Tibial nerve (tissue), 4 donors: ENCODE measurements around the gene SLIT3. TPM values are rescaled to one million over a fixed set of nuclear protein-coding genes. Genes with fewer than 3 reads are reported as not detected.

Experiments used
- DNase-seq, 2 donors: peaks; one replicate each; pipeline ENCODE4 v3.0.0-alpha.2; 2019; ENCODE audit warnings: low spot score in 2 of 2
- H3K27ac ChIP-seq, 4 donors: fragments of 200-600 bp; sonication (generic) in 3 of 4; one replicate each; pipeline ENCODE4 v1.5.1; 2017 to 2019; ENCODE audit warnings: mild to moderate bottlenecking in 1 of 4
- H3K27me3 ChIP-seq, 2 donors: fragments of 200-600 bp; sonication (generic) in 1 of 2; one replicate each; pipeline versions ENCODE4 v1.5.1 to v1.6.0; 2017 to 2019
- H3K36me3 ChIP-seq, 3 donors: fragments of 200-600 bp; sonication (generic); one replicate each; pipeline ENCODE4 v1.5.1; 2018 to 2019
- H3K4me1 ChIP-seq, 4 donors: fragments of 200-600 bp; sonication (generic) in 3 of 4; one replicate each; pipeline ENCODE4 v1.5.1; 2017 to 2019
- H3K4me3 ChIP-seq, 4 donors: fragments of 200-600 bp; sonication (generic) in 3 of 4; one replicate each; pipeline ENCODE4 v1.5.1; 2017 to 2019; ENCODE audit warnings: mild to moderate bottlenecking in 1 of 4, moderate library complexity in 1 of 4
- H3K9me3 ChIP-seq, 4 donors: fragments of 200-600 bp; sonication (generic) in 3 of 4; one replicate each; pipeline ENCODE4 v1.5.1; 2017 to 2019
- EP300 ChIP-seq, 2 donors: sonication (generic); formaldehyde crosslinking; IDR thresholded peaks; one replicate each; pipeline ENCODE4 v1.6.1; 2017; ENCODE audit warnings: antibody characterized with exemption in 2 of 2, mild to moderate bottlenecking in 1 of 2
- POLR2A ChIP-seq, 2 donors: fragments of 450-650 bp; IDR thresholded peaks; one replicate each; pipeline ENCODE4 v1.6.1; 2017; ENCODE audit warnings: antibody characterized with exemption in 2 of 2, mild to moderate bottlenecking in 2 of 2, moderate library complexity in 2 of 2
- WGBS, 2 donors: methylation state at CpG; one replicate each; pipeline ENCODE4 v1.1.5; 2018; 5-methylcytosine and 5-hydroxymethylcytosine counted together
- total RNA-seq, 4 donors: library from RNA; depleted of rRNA; stranded (reverse); fragments of >200 nt; gene quantifications; one replicate each; pipeline ENCODE4 v1.1.0, GENCODE V29; 2016
- TF ChIP-seq, protein P1 (sequence below), 5 experiments: fragments of 200-600 bp in 3 of 5; fragments of 450-650 bp in 2 of 5; sonication (generic) in 3 of 5; IDR thresholded peaks; one replicate each; pipeline ENCODE4 v1.5.1; 2016 to 2019; ENCODE audit warnings: antibody characterized with exemption in 5 of 5, mild to moderate bottlenecking in 3 of 5, moderate library complexity in 2 of 5

The SLIT3 gene
- total RNA-seq, 4 donors from 2014 or later: 16.6 to 39.0 (median 20.2) TPM

DNA sequence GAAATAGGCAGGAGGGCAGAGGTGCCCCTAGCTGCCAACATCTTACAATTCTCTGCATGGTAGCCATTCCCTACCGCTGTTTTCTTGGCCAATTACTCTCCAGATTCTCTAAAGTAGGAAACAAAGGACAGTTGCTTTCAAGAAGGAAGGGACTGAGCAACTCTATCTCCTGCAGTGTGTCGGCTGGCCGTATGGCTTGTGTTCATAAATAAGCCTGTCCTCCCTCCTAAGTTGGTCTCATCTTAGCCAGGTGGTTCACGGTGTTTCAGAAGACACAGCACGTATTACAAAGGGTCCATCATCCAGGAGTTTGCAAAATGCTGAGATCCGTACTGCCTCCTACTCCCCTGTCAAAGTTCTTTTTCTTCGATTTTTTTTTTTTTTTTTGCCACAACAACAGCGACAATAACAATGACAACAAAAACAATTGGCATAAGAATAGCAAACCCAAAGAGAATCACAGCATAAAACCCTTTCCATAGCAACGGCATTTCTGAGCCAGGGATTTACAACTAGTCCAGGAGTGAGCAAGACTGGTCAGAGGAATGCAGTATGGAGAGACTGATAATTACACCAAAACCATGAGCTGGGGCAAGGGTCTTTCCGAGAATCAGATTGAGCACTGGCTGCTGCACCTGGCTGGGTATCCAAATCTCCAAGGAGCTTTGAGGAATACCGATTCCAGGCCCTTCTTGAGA, 212.8 kb downstream of the SLIT3 start:
- Histone ChIP-seq H3K9me3 (peaks cover 0 to 11% (median 0%) of the 10 kb centered on the region in 4 donors), H3K36me3 (no peaks in the 10 kb centered on the region), H3K4me1 (no peaks in the 10 kb centered on the region), H3K27me3 (no peaks in the 10 kb centered on the region), H3K4me3 (no peak overlapping the region), H3K27ac (no peak overlapping the region)
- TF ChIP-seq EP300 (IDR thresholded peaks at IDR 0.05) (no peak), POLR2A (IDR thresholded peaks at IDR 0.05) (no peak)
- TF ChIP-seq, protein P1, sequence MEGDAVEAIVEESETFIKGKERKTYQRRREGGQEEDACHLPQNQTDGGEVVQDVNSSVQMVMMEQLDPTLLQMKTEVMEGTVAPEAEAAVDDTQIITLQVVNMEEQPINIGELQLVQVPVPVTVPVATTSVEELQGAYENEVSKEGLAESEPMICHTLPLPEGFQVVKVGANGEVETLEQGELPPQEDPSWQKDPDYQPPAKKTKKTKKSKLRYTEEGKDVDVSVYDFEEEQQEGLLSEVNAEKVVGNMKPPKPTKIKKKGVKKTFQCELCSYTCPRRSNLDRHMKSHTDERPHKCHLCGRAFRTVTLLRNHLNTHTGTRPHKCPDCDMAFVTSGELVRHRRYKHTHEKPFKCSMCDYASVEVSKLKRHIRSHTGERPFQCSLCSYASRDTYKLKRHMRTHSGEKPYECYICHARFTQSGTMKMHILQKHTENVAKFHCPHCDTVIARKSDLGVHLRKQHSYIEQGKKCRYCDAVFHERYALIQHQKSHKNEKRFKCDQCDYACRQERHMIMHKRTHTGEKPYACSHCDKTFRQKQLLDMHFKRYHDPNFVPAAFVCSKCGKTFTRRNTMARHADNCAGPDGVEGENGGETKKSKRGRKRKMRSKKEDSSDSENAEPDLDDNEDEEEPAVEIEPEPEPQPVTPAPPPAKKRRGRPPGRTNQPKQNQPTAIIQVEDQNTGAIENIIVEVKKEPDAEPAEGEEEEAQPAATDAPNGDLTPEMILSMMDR (IDR thresholded peaks at IDR 0.05): no peak
- no peak for DNase-seq
- 77 to 82% methylated on average over 11 of the region's 11 CpGs for WGBS, 2 donors

DNA sequence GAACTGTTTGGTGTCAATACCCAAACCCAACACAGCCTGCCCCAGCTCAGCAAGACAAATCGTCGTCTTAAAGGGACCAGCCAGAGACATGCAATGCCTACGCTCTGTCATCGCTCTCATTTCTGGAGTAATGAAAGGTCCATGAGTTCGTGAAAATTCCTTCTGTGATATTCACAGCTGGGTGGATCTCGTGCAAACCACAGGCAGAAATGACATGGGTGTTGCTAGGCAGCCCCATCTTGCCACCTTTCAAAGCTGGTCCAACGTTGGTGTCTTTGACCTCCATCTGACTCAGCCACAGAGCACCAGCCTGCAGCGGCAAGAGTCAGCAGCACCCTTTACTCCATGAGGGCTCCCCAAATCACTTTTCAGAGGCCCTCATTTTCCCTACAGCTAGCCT, 215.3 kb downstream of the SLIT3 start:
- Histone ChIP-seq H3K27me3 (no peaks in the 10 kb centered on the region), H3K36me3 (no peaks in the 10 kb centered on the region), H3K9me3 (peaks cover 0 to 7% (median 0%) of the 10 kb centered on the region in 4 donors), H3K4me1 (no peaks in the 10 kb centered on the region), H3K27ac (no peak overlapping the region), H3K4me3 (no peak overlapping the region)
- TF ChIP-seq EP300 (IDR thresholded peaks at IDR 0.05) (no peak), POLR2A (IDR thresholded peaks at IDR 0.05) (no peak)
- TF ChIP-seq, protein P1 (IDR thresholded peaks at IDR 0.05): no peak
- WGBS, 2 donors: 76 to 83% methylated on average over 8 of the region's 8 CpGs
- DNase-seq: no peak

DNA sequence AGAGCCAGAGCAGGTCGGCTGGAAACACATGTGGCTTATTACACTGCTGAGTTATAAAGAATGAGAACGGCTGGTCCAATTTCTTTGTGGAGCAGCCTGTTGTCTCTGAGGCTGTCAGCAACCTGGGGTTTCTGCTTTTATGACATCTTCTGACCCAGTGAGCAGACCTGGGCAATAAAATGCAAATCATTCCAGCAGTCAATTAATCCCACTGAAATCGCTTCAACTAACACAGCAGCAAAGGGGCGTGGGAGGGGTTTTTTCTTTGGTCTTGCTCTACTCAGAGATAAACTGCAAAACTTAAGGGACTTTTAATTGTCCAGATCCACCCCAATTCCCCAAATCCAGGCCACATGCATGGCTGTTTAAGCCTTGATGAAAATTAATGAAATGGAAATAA, 215.7 kb downstream of the SLIT3 start:
- no peaks in the 10 kb centered on the region for H3K36me3 ChIP-seq
- 77 to 85% methylated on average over 4 of the region's 4 CpGs for WGBS, 2 donors
- DNase-seq: no peak
- H3K27me3 ChIP-seq: no peaks in the 10 kb centered on the region
- H3K9me3 ChIP-seq: peaks cover 0 to 3% (median 0%) of the 10 kb centered on the region in 4 donors
- no peak overlapping the region for H3K27ac ChIP-seq
- TF ChIP-seq, protein P1 (IDR thresholded peaks at IDR 0.05): no peak
- TF ChIP-seq EP300 (IDR thresholded peaks at IDR 0.05) (no peak), POLR2A (IDR thresholded peaks at IDR 0.05) (no peak)
- H3K4me3 ChIP-seq: no peak overlapping the region
- no peaks in the 10 kb centered on the region for H3K4me1 ChIP-seq

DNA sequence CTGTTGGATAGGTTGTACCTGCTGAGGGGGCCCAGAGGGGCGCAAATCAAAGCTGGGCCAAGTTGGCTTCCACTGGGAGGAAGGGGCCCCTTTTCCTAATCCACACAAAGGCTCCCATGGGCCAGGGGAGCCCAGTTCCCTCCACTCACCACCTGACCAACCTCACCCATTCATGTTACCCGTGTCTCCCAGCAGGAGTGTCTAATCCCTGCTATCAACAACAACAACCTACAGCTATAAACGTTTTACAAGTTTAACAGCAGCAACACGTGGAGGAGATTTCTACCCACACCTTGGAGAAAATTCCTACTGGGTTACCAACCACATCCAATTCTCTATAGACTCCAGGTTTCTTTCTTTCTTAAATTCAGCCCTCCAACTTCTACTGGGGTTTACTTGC, 216.2 kb downstream of the SLIT3 start:
- Histone ChIP-seq H3K9me3 (no peaks in the 10 kb centered on the region), H3K27me3 (no peaks in the 10 kb centered on the region), H3K4me3 (no peak overlapping the region), H3K27ac (no peak overlapping the region), H3K4me1 (no peaks in the 10 kb centered on the region), H3K36me3 (no peaks in the 10 kb centered on the region)
- WGBS, 2 donors: 58 to 70% methylated on average over 4 of the region's 4 CpGs
- TF ChIP-seq, protein P1 (IDR thresholded peaks at IDR 0.05): no peak
- TF ChIP-seq EP300 (IDR thresholded peaks at IDR 0.05) (no peak), POLR2A (IDR thresholded peaks at IDR 0.05) (no peak)
- DNase-seq: no peak

DNA sequence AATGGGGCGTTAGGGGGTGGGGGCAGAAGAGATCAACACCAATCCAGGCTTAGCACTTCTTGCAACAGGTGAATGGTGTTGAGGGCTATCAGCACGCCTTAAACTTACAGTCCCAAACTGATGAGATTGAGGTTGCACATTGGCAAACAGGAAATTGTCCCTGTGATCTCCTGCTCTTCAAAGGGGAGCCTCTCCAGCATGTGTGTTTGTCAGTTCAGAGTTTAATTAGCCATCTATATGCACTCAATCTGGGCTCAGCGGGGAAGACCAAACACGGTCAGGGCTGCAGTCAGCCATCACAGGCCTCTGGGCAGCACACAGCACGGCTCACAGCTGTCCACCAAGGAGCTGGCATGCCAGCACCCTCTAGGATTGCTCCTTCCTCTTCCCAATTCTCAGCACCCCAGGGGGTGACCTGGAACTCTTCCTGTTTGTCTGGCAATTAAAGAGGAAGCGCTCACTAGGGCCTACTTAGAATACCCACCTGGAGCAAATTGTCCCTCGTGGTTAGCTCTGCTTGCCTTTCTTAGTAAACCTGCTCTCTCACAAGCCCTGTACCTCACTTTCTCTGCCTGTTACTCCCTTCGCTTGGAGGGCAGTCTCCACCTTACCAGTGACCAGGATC, 217.4 kb downstream of the SLIT3 start:
- Histone ChIP-seq H3K4me1 (no peaks in the 10 kb centered on the region), H3K27me3 (no peaks in the 10 kb centered on the region), H3K36me3 (no peaks in the 10 kb centered on the region), H3K9me3 (no peaks in the 10 kb centered on the region), H3K27ac (no peak overlapping the region), H3K4me3 (no peak overlapping the region)
- DNase-seq: no peak
- 85 to 88% methylated on average over 8 of the region's 8 CpGs for WGBS, 2 donors
- TF ChIP-seq POLR2A (IDR thresholded peaks at IDR 0.05): no peak
- no peak for TF ChIP-seq EP300 (IDR thresholded peaks at IDR 0.05)
- TF ChIP-seq, protein P1 (IDR thresholded peaks at IDR 0.05): no peak
